GM18502 (cell line): ENCODE data around the gene DRG1.
"Not testable (repeated sequence)": the region's sequence is repeated elsewhere in the genome, so short reads cannot be mapped to it uniquely, and the experiment has no call there.

Experiments used
- ATAC-seq: cut with Tn5 transposase; IDR thresholded peaks from one replicate; pipeline ENCODE4 v1.9.1; 2021; ENCODE audit warnings: mild to moderate bottlenecking; ENCODE audit not compliant: unreplicated experiment, poor library complexity

Gene DRG1

GRCh38 chr22:31441652-31442051, 42.2 kb downstream of the DRG1 start:
- no peak for ATAC-seq

GRCh38 chr22:31442768-31443489, 43.5 kb downstream of the DRG1 start:
- no peak for ATAC-seq

- no peak for ATAC-seq
These were observed 44.1 kb downstream of the DRG1 start for GRCh38 chr22:31443516-31443915.

- ATAC-seq = no peak
These were observed 46.2 kb downstream of the DRG1 start for GRCh38 chr22:31445642-31446041.

GRCh38 chr22:31446208-31446607, 46.8 kb downstream of the DRG1 start:
- no peak for ATAC-seq

GRCh38 chr22:31446767-31447166, 47.4 kb downstream of the DRG1 start:
- no peak for ATAC-seq

- ATAC-seq = no peak
These were observed 47.9 kb downstream of the DRG1 start for GRCh38 chr22:31447337-31447736.

- ATAC-seq = no peak
These were observed 49.0 kb downstream of the DRG1 start for GRCh38 chr22:31448382-31448781.

GRCh38 chr22:31449506-31449905, 50.1 kb downstream of the DRG1 start:
- no peak for ATAC-seq

GRCh38 chr22:31451709-31452571, 52.5 kb downstream of the DRG1 start:
- ATAC-seq = no peak

GRCh38 chr22:31461699-31462098, 62.3 kb downstream of the DRG1 start:
- no peak for ATAC-seq

GRCh38 chr22:31465307-31465706, 65.9 kb downstream of the DRG1 start:
- no peak for ATAC-seq

GRCh38 chr22:31474743-31475142, 75.3 kb downstream of the DRG1 start:
- no peak for ATAC-seq

GRCh38 chr22:31475800-31476199, 76.4 kb downstream of the DRG1 start:
- no peak for ATAC-seq

GRCh38 chr22:31477329-31477728, 77.9 kb downstream of the DRG1 start:
- ATAC-seq = no peak

- no peak for ATAC-seq
These were observed 81.7 kb downstream of the DRG1 start for GRCh38 chr22:31481129-31481528.

GRCh38 chr22:31482470-31482869, 83.1 kb downstream of the DRG1 start:
- ATAC-seq = not testable (repeated sequence)
